Cardiac muscle cell (in vitro differentiated cells and primary cell): Measurements from ENCODE around the gene NR1I2. TPM values are rescaled to one million over a fixed set of nuclear protein-coding genes. Genes with fewer than 3 reads are reported as not detected.

Source experiments
- DNase-seq, 2 donors: peaks; one replicate each; pipeline versions ENCODE4 v3.0.0 to v3.0.0-alpha.2; 2010 to 2017; ENCODE audit warnings: low read depth in 1 of 2, low spot score in 1 of 2
- H3K27ac ChIP-seq: fragments of 200-600 bp; sonication (generic); 2 replicates; pipeline ENCODE4 v1.5.1; 2016
- H3K27me3 ChIP-seq: fragments of 200-600 bp; sonication (generic); 2 replicates; pipeline ENCODE4 v1.6.0; 2016; ENCODE audit warnings: control low read depth
- H3K36me3 ChIP-seq: fragments of 200-600 bp; sonication (generic); 2 replicates; pipeline ENCODE4 v1.5.1; 2016; ENCODE audit warnings: control low read depth
- H3K4me1 ChIP-seq: fragments of 200-600 bp; sonication (generic); 2 replicates; pipeline ENCODE4 v1.8.1; 2017; ENCODE audit warnings: low read depth, mild to moderate bottlenecking, mixed run types
- H3K4me3 ChIP-seq: fragments of 200-600 bp; sonication (generic); 2 replicates; pipeline ENCODE4 v1.5.1; 2016; ENCODE audit warnings: mild to moderate bottlenecking
- H3K9me3 ChIP-seq: fragments of 200-600 bp; sonication (generic); 2 replicates; pipeline ENCODE4 v1.5.1; 2017; ENCODE audit warnings: low read depth, mild to moderate bottlenecking, control low read depth
- CTCF ChIP-seq: IDR thresholded peaks from 2 replicates; pipeline ENCODE4 v1.5.1; 2012; ENCODE audit warnings: low read depth, mild to moderate bottlenecking, low read length
- polyA plus RNA-seq: library from polyadenylated mRNA; unstranded; fragments of >200 nt; fragmentation: Nextera tagmentation; extraction: Ambion mirVana; gene quantifications from 2 replicates; pipeline ENCODE4 v1.2.1, GENCODE V29; 2016
- total RNA-seq: library from RNA; depleted of rRNA; stranded (reverse); fragments of >200 nt; gene quantifications from 2 replicates; pipeline ENCODE4 v1.2.3, GENCODE V29; 2016

NR1I2 gene
- total and polyA plus RNA-seq, 2 experiments from 2014 or later: 0.06 TPM; not detected in 1

GRCh38 chr3:119762876-119763275 lies 19.0 kb upstream of the NR1I2 start:
- no peaks in the 10 kb centered on the region for H3K36me3 ChIP-seq
- H3K4me3 ChIP-seq: no peak overlapping the region
- no peaks in the 10 kb centered on the region for H3K4me1 ChIP-seq
- H3K9me3 ChIP-seq: no peaks in the 10 kb centered on the region
- no peak overlapping the region for H3K27ac ChIP-seq
- no peak for DNase-seq
- H3K27me3 ChIP-seq: no peaks in the 10 kb centered on the region
- no peak for TF ChIP-seq CTCF

DNA sequence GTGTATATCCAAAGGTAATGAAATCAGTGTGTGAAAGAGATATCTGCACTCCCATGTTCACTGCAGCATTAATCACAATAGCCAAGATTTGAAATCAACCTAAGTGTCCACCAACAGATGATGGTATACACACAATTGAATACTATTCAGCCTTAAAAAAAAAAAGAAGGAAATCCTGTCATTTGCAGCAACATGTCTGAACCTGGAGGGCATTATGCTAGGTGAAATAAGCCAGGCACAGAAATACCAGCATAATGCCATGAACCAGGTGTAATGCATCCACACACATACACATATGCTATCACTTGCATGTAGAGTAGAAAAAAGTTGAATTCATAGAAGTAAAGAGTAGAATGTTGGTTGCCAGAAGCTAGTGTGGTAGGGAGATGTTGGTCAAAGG lies 18.4 kb upstream of the NR1I2 start:
- TF ChIP-seq CTCF: no peak
- DNase-seq: no peak
- H3K4me1 ChIP-seq: no peaks in the 10 kb centered on the region

DNA sequence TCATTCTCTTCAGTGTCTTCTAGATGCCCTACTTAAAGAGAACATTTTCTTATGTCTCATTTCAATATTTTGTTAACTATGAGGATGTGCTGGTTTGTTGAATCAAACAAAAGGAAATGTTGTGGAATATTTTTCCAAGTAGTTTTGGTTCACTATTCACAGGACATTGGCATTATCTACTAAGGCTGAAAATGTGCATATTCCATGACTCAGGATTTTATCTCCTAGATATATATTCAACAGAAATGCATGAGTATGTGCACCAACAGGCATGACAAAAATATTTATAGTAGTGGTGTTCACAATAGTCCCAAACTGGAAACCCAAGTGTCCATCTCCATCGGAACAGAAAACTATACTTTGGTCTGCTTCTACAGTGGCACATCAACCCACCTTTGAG lies 16.7 kb upstream of the NR1I2 start:
- Histone ChIP-seq H3K36me3 (no peaks in the 10 kb centered on the region), H3K4me1 (no peaks in the 10 kb centered on the region), H3K9me3 (no peaks in the 10 kb centered on the region), H3K4me3 (no peak overlapping the region), H3K27ac (no peak overlapping the region), H3K27me3 (no peaks in the 10 kb centered on the region)
- TF ChIP-seq CTCF: no peak
- DNase-seq: no peak

More for the DNA sequence above, 18.4 kb upstream of the NR1I2 start:
- H3K4me3 ChIP-seq: no peak overlapping the region
- no peaks in the 10 kb centered on the region for H3K27me3 ChIP-seq
- H3K36me3 ChIP-seq: no peaks in the 10 kb centered on the region
- no peak overlapping the region for H3K27ac ChIP-seq
- no peaks in the 10 kb centered on the region for H3K9me3 ChIP-seq

- H3K27me3 ChIP-seq: no peaks in the 10 kb centered on the region
- no peak overlapping the region for H3K27ac ChIP-seq
- no peaks in the 10 kb centered on the region for H3K36me3 ChIP-seq
- DNase-seq: no peak
- H3K9me3 ChIP-seq: no peaks in the 10 kb centered on the region
- H3K4me1 ChIP-seq: no peaks in the 10 kb centered on the region
- TF ChIP-seq CTCF: no peak
- H3K4me3 ChIP-seq: no peak overlapping the region
Measured at GRCh38 chr3:119767936-119768601, 13.8 kb upstream of the NR1I2 start.

GRCh38 chr3:119768668-119769393 lies 13.1 kb upstream of the NR1I2 start:
- no peaks in the 10 kb centered on the region for H3K27me3 ChIP-seq
- H3K9me3 ChIP-seq: no peaks in the 10 kb centered on the region
- H3K36me3 ChIP-seq: no peaks in the 10 kb centered on the region
- no peak for TF ChIP-seq CTCF
- no peak for DNase-seq
- H3K4me3 ChIP-seq: no peak overlapping the region
- no peak overlapping the region for H3K27ac ChIP-seq
- H3K4me1 ChIP-seq: no peaks in the 10 kb centered on the region
